Activated CD4-positive, alpha-beta T cell treated with anti-CD3 and anti-CD28 coated beads for 36 hours (primary cell): ENCODE measurements around the gene PRG3. TPM values are rescaled to one million over a fixed set of nuclear protein-coding genes. Genes with fewer than 3 reads are reported as not detected.
"Not testable (repeated sequence)": the region's sequence is repeated elsewhere in the genome, so short reads cannot be mapped to it uniquely, and the experiment has no call there.

Experiments
- ATAC-seq: fragments of 200-7000 bp; cut with Tn5 transposase; one replicate; pipeline ENCODE4 v1.10.0; 2021; ENCODE audit warnings: mild to moderate bottlenecking, moderate library complexity
- CTCF ChIA-PET: fragments of 350-600 bp; sonication (Branson Sonifier 250); formaldehyde crosslinking; loops from one replicate; lab custom pipeline; 2021; ENCODE audit warnings: antibody characterized with exemption; lab: Charles Lee
- POLR2A ChIA-PET: fragments of 350-600 bp; sonication (Branson Sonifier 250); formaldehyde crosslinking; loops from one replicate; lab custom pipeline; 2021; ENCODE audit warnings: antibody characterized with exemption, inconsistent platforms; lab: Charles Lee
- DNase-seq: peaks from one replicate; pipeline ENCODE4 v3.0.0-alpha.2; 2020
- H3K27ac Mint-ChIP-seq: one replicate; pipeline ENCODE4 v1.8.0; 2021; ENCODE audit warnings: mixed read lengths
- H3K27me3 Mint-ChIP-seq: one replicate; pipeline ENCODE4 v1.8.0; 2021; ENCODE audit warnings: mixed read lengths
- H3K36me3 Mint-ChIP-seq: one replicate; pipeline ENCODE4 v1.8.0; 2021; ENCODE audit warnings: low read depth, mixed read lengths
- H3K4me1 Mint-ChIP-seq: one replicate; pipeline ENCODE4 v1.8.0; 2021; ENCODE audit warnings: mixed read lengths
- H3K4me3 Mint-ChIP-seq: one replicate; pipeline ENCODE4 v1.8.0; 2021; ENCODE audit warnings: mild to moderate bottlenecking, moderate library complexity, mixed read lengths
- H3K9me3 Mint-ChIP-seq: one replicate; pipeline ENCODE4 v1.8.0; 2021; ENCODE audit warnings: low read depth, mixed read lengths
- intact Hi-C, 2 experiments: fragments of 100-400 bp; cut with DNase I in 1 of 2; cut with micrococcal nuclease in 1 of 2; formaldehyde crosslinking; loops; one replicate each; pipeline versions ENCODE4 v1.14.2 to v1.15.1; 2022 to 2024; cut with DNase I, micrococcal nuclease
- total RNA-seq, 2 experiments: library from RNA; stranded (reverse); gene quantifications; one replicate each; pipeline ENCODE4 v1.2.3, GENCODE V29; 2021

PRG3 gene
- total RNA-seq, 2 experiments from 2014 or later: not detected

- not testable (repeated sequence) for H3K27me3 Mint-ChIP-seq, H3K9me3 Mint-ChIP-seq, DNase-seq, ATAC-seq
- Mint-ChIP-seq H3K4me3 (peak overlapping the region; percentile 97), H3K36me3 (peaks cover 32% of the 10 kb centered on the region), H3K27ac (peak overlapping the region; percentile 100), H3K4me1 (peaks cover 35% of the 10 kb centered on the region)
- CTCF ChIA-PET: interaction anchor here (0.6 to 3.2 kb wide), 7 partner anchors 9 to 208 kb away, joined by 3 to 12 read pairs (median 4); partner anchors contain the start of gene TNKS1BP1
- POLR2A ChIA-PET: interaction anchor here (1.4 to 1.6 kb wide), 2 partner anchors 9 to 13 kb away, joined by 4 read pairs; no protein-coding TSS in a partner anchor
- intact Hi-C loops: loop anchor here in 1 of 2 experiments (5.0 to 10.0 kb wide), 3 partner anchors 330 to 1238 kb away; partner anchors contain the start of genes LPXN, SELENOH, ZDHHC5 and ZFP91
Measured at GRCh38 chr11:57336856-57337255, 44.1 kb downstream of the PRG3 start.

- POLR2A ChIA-PET: interaction anchor here (1.6 to 1.7 kb wide), 2 partner anchors 9 to 10 kb away, joined by 4 to 13 read pairs; partner anchors contain the start of gene TNKS1BP1
- Mint-ChIP-seq H3K27ac (peak overlapping the region; percentile 100), H3K4me3 (peak overlapping the region; percentile 97), H3K9me3 (no peaks in the 10 kb centered on the region), H3K27me3 (no peaks in the 10 kb centered on the region), H3K4me1 (peaks cover 37% of the 10 kb centered on the region), H3K36me3 (peaks cover 38% of the 10 kb centered on the region)
- ATAC-seq (peak; percentile 27), DNase-seq (peak; percentile 46)
- intact Hi-C loops: loop anchor here in 1 of 2 experiments (5.0 to 10.0 kb wide), 3 partner anchors 331 to 1239 kb away; partner anchors contain the start of genes LPXN, SELENOH, ZDHHC5 and ZFP91
- CTCF ChIA-PET: interaction anchor here (0.7 to 3.2 kb wide), 5 partner anchors 10 to 180 kb away, joined by 3 to 12 read pairs (median 4); no protein-coding TSS in a partner anchor
Measured at GRCh38 chr11:57336111-57336666, 44.8 kb downstream of the PRG3 start.

- Mint-ChIP-seq H3K27ac (peak within 1 kb of the TSS; percentile 100), H3K36me3 (peaks cover 45% of the 10 kb centered on the region), H3K4me3 (peak within 1 kb of the TSS; percentile 97), H3K27me3 (no peaks in the 10 kb centered on the region), H3K9me3 (no peaks in the 10 kb centered on the region), H3K4me1 (peaks cover 43% of the 10 kb centered on the region)
- CTCF ChIA-PET: interaction anchor here (0.7 to 3.2 kb wide), 6 partner anchors 10 to 181 kb away, joined by 3 to 12 read pairs (median 3); no protein-coding TSS in a partner anchor
- intact Hi-C loops: loop anchor here (1.0 to 10.0 kb wide), 10 partner anchors 10 to 1239 kb away; partner anchors contain the start of genes SELENOH (in 2 of the 2), LPXN (in 1 of the 2), MED19 (in 1 of the 2) and SLC43A3 (in 1 of the 2)
- POLR2A ChIA-PET: interaction anchor here (1.6 to 1.7 kb wide), 2 partner anchors 10 kb away, joined by 4 to 13 read pairs; partner anchors contain the start of gene TNKS1BP1
- ATAC-seq (peak; percentile 99), DNase-seq (peak; percentile 93)
Measured at GRCh38 chr11:57335343-57336110, 45.4 kb downstream of the PRG3 start, which contains the start of gene SSRP1. Gene SSRP1 (minus strand): TSS chr11:57335892. CDS start chr11:57335121, 771 bp downstream.

- peaks cover 49% of the 10 kb centered on the region for H3K4me1 Mint-ChIP-seq
- no peak for DNase-seq
- H3K36me3 Mint-ChIP-seq: peaks cover 50% of the 10 kb centered on the region
Measured at GRCh38 chr11:57335023-57335342, 46.0 kb downstream of the PRG3 start.

GRCh38 chr11:57332694-57333440 is 48.1 kb downstream of the PRG3 start:
- H3K4me1 Mint-ChIP-seq: peaks cover 56% of the 10 kb centered on the region
- CTCF ChIA-PET: interaction anchor here (1.4 kb wide), 1 partner anchor 126 kb away, joined by 3 read pairs; no protein-coding TSS in a partner anchor

More at GRCh38 chr11:57335023-57335342, 46.0 kb downstream of the PRG3 start:
- Mint-ChIP-seq H3K4me3 (peak overlapping the region; percentile 97), H3K27ac (peak overlapping the region; percentile 81), H3K27me3 (no peaks in the 10 kb centered on the region), H3K9me3 (no peaks in the 10 kb centered on the region)
- no peak for ATAC-seq
- ChIA-PET POLR2A (interaction anchor here (1.6 to 1.7 kb wide), 2 partner anchors 9 to 11 kb away, joined by 4 to 13 read pairs; partner anchors contain the start of gene TNKS1BP1), CTCF (interaction anchor here (0.7 to 1.1 kb wide), 4 partner anchors 9 to 22 kb away, joined by 3 to 4 read pairs (median 3); no protein-coding TSS in a partner anchor)
- intact Hi-C loops: loop anchor here (1.0 to 10.0 kb wide), 10 partner anchors 10 to 1240 kb away; partner anchors contain the start of genes SELENOH (in 2 of the 2), LPXN (in 1 of the 2), MED19 (in 1 of the 2) and SLC43A3 (in 1 of the 2)

GRCh38 chr11:57331720-57332119 is 49.2 kb downstream of the PRG3 start:
- no peaks in the 10 kb centered on the region for H3K9me3 Mint-ChIP-seq
- POLR2A ChIA-PET: no interaction called here
- peak overlapping the region; percentile 14 for H3K27ac Mint-ChIP-seq
- no peak for ATAC-seq
- H3K36me3 Mint-ChIP-seq: peaks cover 83% of the 10 kb centered on the region
- intact Hi-C loops: loop anchor here in 1 of 2 experiments (10.0 kb wide), 1 partner anchor 1243 kb away; the partner anchor contains the start of genes LPXN and ZFP91
- DNase-seq: no peak
- CTCF ChIA-PET: interaction anchor here (1.0 kb wide), 1 partner anchor 16 kb away, joined by 6 read pairs; no protein-coding TSS in a partner anchor
- no peaks in the 10 kb centered on the region for H3K27me3 Mint-ChIP-seq
- H3K4me3 Mint-ChIP-seq: no peak overlapping the region
- H3K4me1 Mint-ChIP-seq: peaks cover 65% of the 10 kb centered on the region

More at GRCh38 chr11:57332694-57333440, 48.1 kb downstream of the PRG3 start:
- DNase-seq: no peak
- POLR2A ChIA-PET: no interaction called here
- intact Hi-C loops: loop anchor here in 1 of 2 experiments (10.0 kb wide), 1 partner anchor 1242 kb away; the partner anchor contains the start of genes LPXN and ZFP91
- H3K27me3 Mint-ChIP-seq: no peaks in the 10 kb centered on the region
- no peak for ATAC-seq
- H3K4me3 Mint-ChIP-seq: no peak overlapping the region
- H3K36me3 Mint-ChIP-seq: peaks cover 71% of the 10 kb centered on the region
- H3K27ac Mint-ChIP-seq: no peak overlapping the region
- no peaks in the 10 kb centered on the region for H3K9me3 Mint-ChIP-seq

GRCh38 chr11:57330029-57330428 is 50.9 kb downstream of the PRG3 start:
- intact Hi-C loops: loop anchor here in 1 of 2 experiments (10.0 kb wide), 1 partner anchor 1245 kb away; the partner anchor contains the start of genes LPXN and ZFP91
- Mint-ChIP-seq H3K36me3 (peaks cover 98% of the 10 kb centered on the region), H3K4me1 (peaks cover 69% of the 10 kb centered on the region), H3K4me3 (no peak overlapping the region), H3K27me3 (no peaks in the 10 kb centered on the region), H3K27ac (peak overlapping the region; percentile 76), H3K9me3 (no peaks in the 10 kb centered on the region)
- DNase-seq (peak; percentile 37), ATAC-seq (no peak)
- CTCF ChIA-PET: interaction anchor here (0.7 to 1.4 kb wide), 3 partner anchors 16 to 197 kb away, joined by 3 to 4 read pairs (median 3); no protein-coding TSS in a partner anchor
- POLR2A ChIA-PET: no interaction called here

- ATAC-seq (no peak), DNase-seq (no peak)
- peaks cover 62% of the 10 kb centered on the region for H3K4me1 Mint-ChIP-seq
- intact Hi-C loops: loop anchor here in 1 of 2 experiments (5.0 kb wide), 1 partner anchor 100 kb away; the partner anchor contains the start of gene SLC43A3
- no peaks in the 10 kb centered on the region for H3K27me3 Mint-ChIP-seq
- no peaks in the 10 kb centered on the region for H3K9me3 Mint-ChIP-seq
- POLR2A ChIA-PET: no interaction called here
- peak overlapping the region; percentile 2 for H3K27ac Mint-ChIP-seq
- H3K4me3 Mint-ChIP-seq: no peak overlapping the region
- peaks cover 76% of the 10 kb centered on the region for H3K36me3 Mint-ChIP-seq
- CTCF ChIA-PET: interaction anchor here (0.6 kb wide), 1 partner anchor 200 kb away, joined by 3 read pairs; no protein-coding TSS in a partner anchor
Measured at GRCh38 chr11:57327721-57328120, 53.2 kb downstream of the PRG3 start.
